Fibroblast of peridontal ligament (primary cell): ENCODE data around the gene PAPPA.
A peak's percentile ranks its signal among the peaks of the same experiment; 100 is the strongest.

Experiments
- DNase-seq: peaks from one replicate; pipeline ENCODE4 v3.0.0-alpha.2; 2010; ENCODE audit errors: extremely low read depth

The PAPPA gene

GRCh38 chr9:116152941-116153764, 438 bp upstream of the PAPPA start:
- peak; percentile 85 for DNase-seq

- no peak for DNase-seq
These were observed 864 bp downstream of the PAPPA start for GRCh38 chr9:116154334-116154975.

GRCh38 chr9:116154976-116155697, 1.5 kb downstream of the PAPPA start:
- DNase-seq, result peak; percentile 77

- DNase-seq, result peak; percentile 85
These were observed 2.1 kb downstream of the PAPPA start for GRCh38 chr9:116155698-116156039.

- DNase-seq, result peak; percentile 89
These were observed 3.2 kb downstream of the PAPPA start for GRCh38 chr9:116156621-116157314.

- DNase-seq, result peak; percentile 59
These were observed 4.0 kb downstream of the PAPPA start for GRCh38 chr9:116157436-116158138.

GRCh38 chr9:116160676-116161571, 7.3 kb downstream of the PAPPA start:
- peak; percentile 21 for DNase-seq

GRCh38 chr9:116162241-116162781, 8.7 kb downstream of the PAPPA start:
- no peak for DNase-seq

GRCh38 chr9:116163293-116164055, 9.9 kb downstream of the PAPPA start:
- peak; percentile 10 for DNase-seq

GRCh38 chr9:116165912-116166311, 12.3 kb downstream of the PAPPA start:
- DNase-seq, result peak; percentile 70

- no peak for DNase-seq
These were observed 13.1 kb downstream of the PAPPA start for GRCh38 chr9:116166713-116167112.

GRCh38 chr9:116168231-116168630, 14.6 kb downstream of the PAPPA start:
- peak; percentile 13 for DNase-seq

- DNase-seq, result no peak
These were observed 18.6 kb downstream of the PAPPA start for GRCh38 chr9:116172216-116172615.

- DNase-seq, result peak; percentile 17
These were observed 20.8 kb downstream of the PAPPA start for GRCh38 chr9:116174347-116174746.

- DNase-seq, result peak; percentile 14
These were observed 22.0 kb downstream of the PAPPA start for GRCh38 chr9:116175614-116176013.

GRCh38 chr9:116178481-116179211, 25.1 kb downstream of the PAPPA start:
- DNase-seq, result no peak

- no peak for DNase-seq
These were observed 26.0 kb downstream of the PAPPA start for GRCh38 chr9:116179568-116179967.

- DNase-seq, result peak; percentile 73
These were observed 28.4 kb downstream of the PAPPA start for GRCh38 chr9:116181853-116182610.
